Measurements from ENCODE around the gene PPIP5K2. TPM values are rescaled to one million over a fixed set of nuclear protein-coding genes. Genes with fewer than 3 reads are reported as not detected.

The PPIP5K2 gene
- polyA plus RNA-seq, 3 donors = 68.0 to 101 (median 97.4) TPM

DNA sequence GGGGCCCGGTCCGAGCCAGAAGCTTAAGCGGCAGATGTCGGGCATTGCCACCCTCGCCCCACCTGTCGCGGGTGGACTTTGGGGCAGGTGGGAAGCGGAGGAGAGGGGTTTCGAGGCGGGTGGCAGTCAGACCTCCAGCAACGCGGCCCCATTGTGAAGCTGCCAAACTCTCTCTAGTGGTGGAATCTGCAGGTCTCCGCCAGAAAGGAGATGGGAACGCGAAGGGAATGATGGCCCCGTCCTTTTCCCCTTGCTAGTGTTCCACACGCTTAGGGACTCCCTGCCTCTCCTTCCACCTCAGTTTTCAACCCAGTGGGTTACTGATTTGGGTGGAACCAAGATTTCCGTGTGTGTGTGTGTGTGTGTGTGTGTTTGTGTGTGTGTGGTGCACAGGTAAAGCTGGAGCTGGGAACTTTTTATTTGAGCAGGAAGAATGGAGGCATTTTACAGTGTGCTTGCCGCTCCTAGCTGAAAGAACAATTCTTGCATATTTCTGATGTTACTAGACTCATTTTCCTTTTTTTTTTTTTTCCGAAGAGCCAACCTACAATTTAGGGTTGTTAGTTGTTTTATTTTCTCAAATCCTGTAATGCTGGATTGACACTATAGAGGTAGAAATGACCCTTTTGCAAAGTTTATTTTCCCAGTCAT lies 139.7 kb downstream of the PPIP5K2 start:
- DNase-seq (ENCODE audit: extremely low read depth in 1 of 11, low read depth in 9 of 11, low spot score in 4 of 11) = peak in 8 of 11 donors; percentile 1 to 48 (median 24)

GRCh38 chr5:103260951-103261350 lies 140.8 kb downstream of the PPIP5K2 start:
- DNase-seq (ENCODE audit: extremely low read depth in 1 of 11, low read depth in 9 of 11, low spot score in 4 of 11) = no peak

Other genes with a start within 250 kb of the PPIP5K2 start
- 10 to 100 TPM; 13.6 to 14.8 (median 13.8) TPM for gene GIN1, start 163 bp upstream of the PPIP5K2 start, polyA plus RNA-seq (ENCODE audit: insufficient read length in 3 of 3)
- 10 to 100 TPM; 19.5 to 21.5 (median 19.7) TPM for gene MACIR, start 138.5 kb downstream of the PPIP5K2 start, polyA plus RNA-seq (ENCODE audit: insufficient read length in 3 of 3)